GM12891 (cell line): ENCODE results near the gene RGL1.

Experiments used
- PAX5 ChIP-seq: IDR thresholded peaks from 2 replicates; pipeline ENCODE4 v1.6.1; 2011; ENCODE audit warnings: low read length, moderate library complexity, mild to moderate bottlenecking; ENCODE audit not compliant: insufficient read depth, severe bottlenecking
- POLR2A ChIP-seq: IDR thresholded peaks from 2 replicates; pipeline ENCODE4 v1.6.1; 2011; ENCODE audit warnings: low read depth, low read length, control low read depth
- POLR2AphosphoS5 ChIP-seq: IDR thresholded peaks from 2 replicates; pipeline ENCODE4 v1.6.1; 2011; ENCODE audit warnings: low read depth, low read length, control low read depth
- SPI1 ChIP-seq: IDR thresholded peaks from 2 replicates; pipeline ENCODE4 v1.6.1; 2011; ENCODE audit warnings: low read depth, low read length, control low read depth
- TAF1 ChIP-seq: IDR thresholded peaks from 2 replicates; pipeline ENCODE4 v1.6.1; 2011; ENCODE audit warnings: low read depth, low read length, control low read depth

GRCh38 chr1:183810756-183811544, 6.0 kb downstream of the RGL1 start:
- TF ChIP-seq POLR2A = no peak
- no peak for TF ChIP-seq POLR2AphosphoS5
- no peak for TF ChIP-seq TAF1
- no peak for TF ChIP-seq SPI1
- no peak for TF ChIP-seq PAX5
